HEK293T (cell line): ENCODE measurements around the gene MED29.

ENCODE experiments used
- CTCF ChIA-PET: fragments of 350-600 bp; formaldehyde crosslinking; extraction: SDS; loops from one replicate; lab custom pipeline; 2021; ENCODE audit warnings: antibody characterized with exemption, inconsistent platforms; lab: Yijun Ruan, JAX
- POLR2A ChIA-PET: fragments of 350-600 bp; formaldehyde crosslinking; extraction: SDS; loops from one replicate; lab custom pipeline; 2020; ENCODE audit warnings: antibody characterized with exemption, inconsistent platforms; lab: Yijun Ruan, JAX
- DNase-seq: peaks from one replicate; pipeline ENCODE4 v3.0.0; 2012; ENCODE audit warnings: mixed read lengths; ENCODE audit errors: extremely low spot score
- ARNT ChIP-seq: fragments of 450-650 bp; IDR thresholded peaks from 2 replicates; pipeline ENCODE4 v1.6.1; 2017; ENCODE audit warnings: mild to moderate bottlenecking
- BHLHE40 ChIP-seq: fragments of 450-650 bp; IDR thresholded peaks from 2 replicates; pipeline ENCODE4 v1.6.1; 2016; ENCODE audit warnings: mild to moderate bottlenecking, moderate library complexity, borderline replicate concordance
- CTBP1 ChIP-seq: fragments of 450-650 bp; IDR thresholded peaks from 2 replicates; pipeline ENCODE4 v1.6.1; 2016; ENCODE audit warnings: borderline replicate concordance
- ELF4 ChIP-seq: fragments of 450-650 bp; IDR thresholded peaks from 2 replicates; pipeline ENCODE4 v1.6.1; 2017; ENCODE audit warnings: antibody characterized with exemption
- FOXA1 ChIP-seq: fragments of 450-650 bp; IDR thresholded peaks from 2 replicates; pipeline ENCODE4 v1.6.1; 2016; ENCODE audit warnings: mild to moderate bottlenecking
- FOXK2 ChIP-seq: fragments of 450-650 bp; IDR thresholded peaks from 2 replicates; pipeline ENCODE4 v1.6.1; 2016; ENCODE audit warnings: mild to moderate bottlenecking
- FOXM1 ChIP-seq: fragments of 450-650 bp; IDR thresholded peaks from 2 replicates; pipeline ENCODE4 v1.6.1; 2017; ENCODE audit warnings: mild to moderate bottlenecking, borderline replicate concordance
- HDGF ChIP-seq: fragments of 450-650 bp; IDR thresholded peaks from 2 replicates; pipeline ENCODE4 v1.6.1; 2017; ENCODE audit warnings: antibody characterized with exemption, borderline replicate concordance
- L3MBTL2 ChIP-seq: fragments of 450-650 bp; conservative IDR thresholded peaks from 2 replicates; pipeline ENCODE4 v1.6.1; 2016; ENCODE audit warnings: mild to moderate bottlenecking
- LEF1 ChIP-seq: fragments of 450-650 bp; IDR thresholded peaks from 2 replicates; pipeline ENCODE4 v1.6.1; 2017; ENCODE audit warnings: mild to moderate bottlenecking, borderline replicate concordance
- NFRKB ChIP-seq: fragments of 450-650 bp; IDR thresholded peaks from 2 replicates; pipeline ENCODE4 v1.6.1; 2016; ENCODE audit warnings: mild to moderate bottlenecking, moderate library complexity
- PKNOX1 ChIP-seq: fragments of 450-650 bp; IDR thresholded peaks from 2 replicates; pipeline ENCODE4 v1.6.1; 2016
- SP1 ChIP-seq: fragments of 450-650 bp; IDR thresholded peaks from 2 replicates; pipeline ENCODE4 v1.6.1; 2017
- SUZ12 ChIP-seq: fragments of 450-650 bp; IDR thresholded peaks from 2 replicates; pipeline ENCODE4 v1.6.1; 2016; ENCODE audit warnings: mild to moderate bottlenecking
- TARDBP ChIP-seq: fragments of 450-650 bp; IDR thresholded peaks from 2 replicates; pipeline ENCODE4 v1.6.1; 2016
- ZNF384 ChIP-seq: fragments of 450-650 bp; IDR thresholded peaks from 2 replicates; pipeline ENCODE4 v1.6.1; 2016

Gene MED29

DNA sequence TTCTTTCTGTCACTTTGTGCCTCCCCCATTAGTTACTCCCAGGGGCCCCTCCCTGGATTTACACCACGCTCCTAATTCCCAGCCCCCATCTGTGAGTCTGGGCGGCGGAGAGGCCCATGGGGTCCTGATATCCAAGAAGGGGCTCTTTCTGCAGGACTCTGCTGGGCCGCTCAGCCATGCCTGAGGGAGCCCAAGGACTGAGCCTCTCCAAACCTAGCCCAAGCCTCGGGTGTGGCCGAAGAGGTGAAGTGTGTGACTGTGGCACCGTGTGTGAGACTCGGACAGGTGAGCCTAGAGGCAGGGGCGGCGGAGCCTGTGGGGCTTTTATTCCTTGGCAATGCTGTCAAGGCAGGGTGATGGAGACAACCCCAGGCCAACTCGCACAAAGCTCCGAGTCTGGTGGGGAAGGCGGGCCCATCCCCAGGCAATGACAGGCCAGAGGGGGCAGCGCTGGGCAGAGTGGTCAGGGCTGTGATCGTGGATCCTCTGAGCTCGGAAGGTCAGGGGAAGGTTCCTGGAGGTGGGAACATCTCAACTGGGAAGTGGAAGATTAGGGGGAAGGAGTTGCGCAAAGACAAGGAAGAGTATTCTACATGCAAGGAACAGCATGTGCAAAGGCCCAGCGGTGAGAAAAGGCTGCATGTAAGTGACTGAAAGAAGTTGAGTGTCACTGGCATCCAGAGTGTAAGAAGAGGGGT, 22.9 kb downstream of the MED29 start:
- CTCF ChIA-PET: interaction anchor here (0.6 to 0.8 kb wide), 2 partner anchors 15 to 83 kb away, joined by 4 to 10 read pairs; no protein-coding TSS in a partner anchor
- no peak for DNase-seq
- POLR2A ChIA-PET: interaction anchor here (0.6 to 2.3 kb wide), 6 partner anchors 10 to 31 kb away, joined by 3 to 53 read pairs (median 5); partner anchors contain the start of genes MED29, PAF1, RPS16 and SUPT5H
- TF ChIP-seq CTBP1 (no peak), TARDBP (no peak), FOXM1 (no peak), NFRKB (no peak), SP1 (no peak), PKNOX1 (no peak), FOXK2 (no peak), L3MBTL2 (no peak), LEF1 (no peak), ARNT (no peak), FOXA1 (no peak), SUZ12 (no peak), ELF4 (no peak), HDGF (no peak), ZNF384 (no peak), BHLHE40 (no peak)

- ChIA-PET CTCF (no interaction called here), POLR2A (interaction anchor here (1.3 to 6.8 kb wide), 4 partner anchors 17 to 29 kb away, joined by 3 to 78 read pairs (median 30); partner anchors contain the start of gene RPS16)
- no peak for DNase-seq
- TF ChIP-seq ELF4 (no peak), NFRKB (no peak), ZNF384 (no peak), CTBP1 (no peak), HDGF (no peak), SP1 (no peak), ARNT (no peak), TARDBP (no peak), PKNOX1 (no peak), LEF1 (no peak), FOXK2 (no peak), BHLHE40 (no peak), FOXA1 (no peak), FOXM1 (no peak), SUZ12 (no peak), L3MBTL2 (no peak)
Measured at GRCh38 chr19:39415111-39416046, 24.2 kb downstream of the MED29 start.

DNA sequence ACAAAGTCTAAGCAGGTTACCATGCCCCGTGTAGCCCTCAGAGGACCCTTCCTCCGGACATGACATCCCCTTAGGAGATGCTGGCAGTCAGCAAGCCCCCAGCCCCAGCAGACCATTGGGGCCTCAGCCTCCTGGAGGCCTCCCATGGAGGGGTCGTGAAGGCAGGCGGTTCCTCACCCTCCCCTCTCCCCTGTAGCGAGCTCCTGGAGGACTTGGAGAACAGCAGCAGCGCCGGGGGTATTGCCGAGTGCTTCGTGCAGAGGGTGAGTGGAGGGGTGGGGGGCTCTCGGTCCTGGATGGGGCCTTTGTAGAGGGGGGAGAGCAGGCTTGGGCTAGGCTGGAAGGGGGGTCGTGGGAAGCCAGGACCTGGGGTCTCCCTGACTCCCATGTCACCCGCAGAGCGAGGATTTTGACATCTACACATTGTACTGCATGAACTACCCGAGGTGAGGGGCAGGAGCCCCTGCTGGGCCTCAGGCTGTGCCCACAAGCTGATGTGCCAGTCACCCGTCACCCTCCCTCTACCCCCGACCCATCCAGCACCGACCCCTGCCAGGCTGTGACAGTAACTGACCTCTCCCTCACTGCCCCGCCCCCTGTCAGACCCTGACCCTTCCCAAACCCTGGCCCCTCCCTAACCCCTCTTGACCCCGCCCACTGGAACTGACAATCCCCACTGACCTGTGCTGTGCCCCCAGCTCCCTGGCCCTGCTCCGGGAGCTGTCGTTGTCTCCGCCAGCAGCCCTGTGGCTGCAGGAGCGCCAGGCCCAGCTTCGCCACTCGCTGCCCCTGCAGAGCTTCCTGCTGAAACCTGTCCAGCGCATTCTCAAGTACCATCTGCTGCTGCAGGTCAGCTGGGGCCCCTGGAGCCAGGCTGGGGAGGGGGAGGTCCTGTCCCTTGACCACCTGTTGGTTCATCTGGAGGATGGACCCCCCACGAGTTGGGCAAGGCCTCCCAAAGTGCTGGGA, 25.3 kb downstream of the MED29 start:
- ChIA-PET CTCF (no interaction called here), POLR2A (interaction anchor here (1.3 to 6.8 kb wide), 2 partner anchors 17 to 19 kb away, joined by 3 to 78 read pairs; partner anchors contain the start of gene RPS16)
- DNase-seq: no peak
- TF ChIP-seq NFRKB (no peak), SP1 (no peak), ARNT (no peak), ZNF384 (no peak), PKNOX1 (no peak), ELF4 (no peak), FOXM1 (no peak), LEF1 (no peak), L3MBTL2 (no peak), FOXK2 (no peak), TARDBP (no peak), HDGF (no peak), FOXA1 (no peak), SUZ12 (no peak), BHLHE40 (no peak), CTBP1 (no peak)

DNA sequence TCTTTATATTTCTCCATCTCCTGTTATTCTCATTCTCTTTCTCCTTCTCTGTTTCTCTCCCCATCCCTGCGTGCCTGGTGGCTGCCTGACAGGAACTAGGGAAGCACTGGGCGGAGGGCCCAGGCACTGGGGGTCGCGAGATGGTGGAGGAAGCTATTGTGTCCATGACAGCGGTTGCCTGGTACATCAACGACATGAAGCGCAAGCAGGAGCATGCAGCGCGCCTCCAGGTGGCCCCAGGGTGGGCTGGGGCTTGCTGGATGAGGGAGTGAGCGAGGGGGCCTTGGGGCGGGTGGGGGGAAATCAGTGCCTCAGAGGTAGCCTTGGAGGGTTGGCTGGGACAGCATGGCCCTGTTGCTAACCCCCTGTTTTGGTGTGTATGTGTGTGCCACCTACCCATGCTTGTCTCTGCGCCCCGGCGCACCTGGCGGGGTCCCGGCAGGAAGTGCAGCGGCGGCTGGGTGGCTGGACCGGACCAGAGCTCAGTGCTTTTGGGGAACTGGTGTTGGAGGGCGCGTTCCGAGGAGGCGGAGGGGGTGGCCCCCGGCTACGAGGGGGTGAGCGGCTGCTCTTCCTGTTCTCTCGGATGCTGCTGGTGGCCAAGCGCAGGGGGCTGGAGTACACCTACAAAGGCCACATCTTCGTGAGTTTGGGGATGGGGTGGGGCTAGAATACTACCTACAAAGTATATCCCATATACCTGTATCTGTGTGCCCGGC, 26.4 kb downstream of the MED29 start:
- POLR2A ChIA-PET: interaction anchor here (6.8 kb wide), 1 partner anchor 18 kb away, joined by 78 read pairs; the partner anchor contains the start of gene RPS16
- no peak for DNase-seq
- TF ChIP-seq FOXK2 (no peak), LEF1 (no peak), NFRKB (no peak), L3MBTL2 (no peak), PKNOX1 (no peak), ZNF384 (no peak), SUZ12 (no peak), CTBP1 (no peak), ELF4 (no peak), TARDBP (no peak), FOXM1 (no peak), SP1 (no peak), HDGF (no peak), FOXA1 (no peak), ARNT (no peak), BHLHE40 (no peak)
- CTCF ChIA-PET: no interaction called here
